Subcutaneous adipose tissue (tissue), 4 donors: ENCODE data around the gene CCDC175. TPM values are rescaled to one million over a fixed set of nuclear protein-coding genes. Genes with fewer than 3 reads are reported as not detected.

Experiments
- total RNA-seq, 4 donors: library from RNA; depleted of rRNA; stranded (reverse); fragments of >200 nt; gene quantifications; one replicate each; pipeline ENCODE4 v1.1.0, GENCODE V29; 2016
- TF ChIP-seq, protein P1 (sequence below): fragments of 450-650 bp; IDR thresholded peaks from one replicate; pipeline ENCODE4 v1.5.1; 2016; ENCODE audit warnings: low read depth, mild to moderate bottlenecking, control low read depth, antibody characterized with exemption, moderate library complexity

The CCDC175 gene
- 1 to 10 TPM in 1 of 4 donors, not detected in 3; 1.3 TPM for total RNA-seq

DNA sequence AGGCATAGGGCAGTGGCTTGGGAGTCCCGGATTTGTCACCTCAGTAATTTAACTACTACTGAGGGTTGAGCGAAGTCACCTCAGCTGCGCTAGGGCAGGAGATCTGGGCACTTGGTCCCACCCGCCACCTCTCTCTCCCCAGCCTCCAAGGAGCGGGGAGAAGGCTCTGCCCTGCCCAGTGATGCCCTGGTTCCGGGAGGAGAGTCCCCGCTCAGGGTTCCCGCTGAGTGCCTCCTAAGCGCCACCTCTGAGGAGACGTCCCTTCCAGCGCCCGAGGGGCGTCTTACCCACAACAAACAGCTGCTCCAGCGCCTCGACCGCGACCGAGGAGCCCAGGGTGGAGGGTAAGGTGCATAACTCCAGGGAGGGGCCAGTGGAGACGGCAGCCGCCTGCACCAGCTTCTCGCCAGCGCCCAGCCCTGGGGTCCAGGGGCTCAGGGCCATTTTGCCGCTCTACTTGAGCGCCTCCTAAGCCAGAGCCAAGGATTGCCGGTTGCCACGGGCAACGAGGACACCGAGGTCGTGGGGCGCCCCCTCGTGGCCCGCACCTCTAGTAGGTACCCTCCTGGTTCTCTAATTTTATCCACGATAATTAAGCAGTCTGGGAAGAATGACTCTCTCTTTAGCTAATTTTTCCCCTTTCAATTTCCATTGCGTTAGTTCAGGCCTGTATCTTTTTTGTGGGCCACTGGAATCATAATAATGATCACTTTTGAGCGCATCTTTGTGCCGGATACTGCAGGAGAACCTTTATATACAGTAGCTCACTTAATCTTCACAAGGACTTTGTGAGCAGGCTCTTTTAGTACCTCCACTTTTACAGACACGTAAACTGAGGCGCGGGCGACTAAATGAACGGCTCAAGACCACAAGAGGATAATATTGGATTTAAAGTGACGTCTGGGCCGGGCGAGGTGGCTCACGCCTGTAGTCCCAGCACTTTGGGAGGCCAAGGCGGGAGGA, at the start of gene CCDC175:
CCDC175 (minus strand) TSS at position 481 of the 963 bp plus-strand sequence; CDS start at position 444, 37 bp downstream.
- TF ChIP-seq, protein P1, sequence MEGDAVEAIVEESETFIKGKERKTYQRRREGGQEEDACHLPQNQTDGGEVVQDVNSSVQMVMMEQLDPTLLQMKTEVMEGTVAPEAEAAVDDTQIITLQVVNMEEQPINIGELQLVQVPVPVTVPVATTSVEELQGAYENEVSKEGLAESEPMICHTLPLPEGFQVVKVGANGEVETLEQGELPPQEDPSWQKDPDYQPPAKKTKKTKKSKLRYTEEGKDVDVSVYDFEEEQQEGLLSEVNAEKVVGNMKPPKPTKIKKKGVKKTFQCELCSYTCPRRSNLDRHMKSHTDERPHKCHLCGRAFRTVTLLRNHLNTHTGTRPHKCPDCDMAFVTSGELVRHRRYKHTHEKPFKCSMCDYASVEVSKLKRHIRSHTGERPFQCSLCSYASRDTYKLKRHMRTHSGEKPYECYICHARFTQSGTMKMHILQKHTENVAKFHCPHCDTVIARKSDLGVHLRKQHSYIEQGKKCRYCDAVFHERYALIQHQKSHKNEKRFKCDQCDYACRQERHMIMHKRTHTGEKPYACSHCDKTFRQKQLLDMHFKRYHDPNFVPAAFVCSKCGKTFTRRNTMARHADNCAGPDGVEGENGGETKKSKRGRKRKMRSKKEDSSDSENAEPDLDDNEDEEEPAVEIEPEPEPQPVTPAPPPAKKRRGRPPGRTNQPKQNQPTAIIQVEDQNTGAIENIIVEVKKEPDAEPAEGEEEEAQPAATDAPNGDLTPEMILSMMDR: no peak

GRCh38 chr14:59622631-59623030, 46.0 kb upstream of the CCDC175 start:
- TF ChIP-seq, protein P1: no peak

DNA sequence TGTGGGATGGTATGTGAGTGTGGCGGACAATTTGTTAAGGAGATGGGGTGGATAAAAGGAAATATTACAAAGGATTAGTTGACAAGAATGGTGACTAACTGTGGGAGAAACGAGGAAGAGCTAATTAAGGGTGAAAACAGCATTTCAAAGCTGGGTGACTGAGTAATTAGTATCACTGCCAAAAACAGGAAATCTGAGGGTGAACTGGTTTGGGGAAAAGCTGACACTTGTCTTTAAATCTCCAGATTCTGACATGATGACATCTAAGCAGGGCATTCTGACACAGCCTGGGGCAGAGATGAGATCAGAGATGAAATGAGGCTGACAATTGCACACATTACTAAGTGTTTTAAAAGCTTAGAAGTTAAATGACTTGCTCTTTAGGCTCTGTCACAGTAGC, 42.4 kb upstream of the CCDC175 start:
- TF ChIP-seq, protein P1: no peak

- TF ChIP-seq, protein P1: no peak
Measured at GRCh38 chr14:59601056-59601455, 24.4 kb upstream of the CCDC175 start.

DNA sequence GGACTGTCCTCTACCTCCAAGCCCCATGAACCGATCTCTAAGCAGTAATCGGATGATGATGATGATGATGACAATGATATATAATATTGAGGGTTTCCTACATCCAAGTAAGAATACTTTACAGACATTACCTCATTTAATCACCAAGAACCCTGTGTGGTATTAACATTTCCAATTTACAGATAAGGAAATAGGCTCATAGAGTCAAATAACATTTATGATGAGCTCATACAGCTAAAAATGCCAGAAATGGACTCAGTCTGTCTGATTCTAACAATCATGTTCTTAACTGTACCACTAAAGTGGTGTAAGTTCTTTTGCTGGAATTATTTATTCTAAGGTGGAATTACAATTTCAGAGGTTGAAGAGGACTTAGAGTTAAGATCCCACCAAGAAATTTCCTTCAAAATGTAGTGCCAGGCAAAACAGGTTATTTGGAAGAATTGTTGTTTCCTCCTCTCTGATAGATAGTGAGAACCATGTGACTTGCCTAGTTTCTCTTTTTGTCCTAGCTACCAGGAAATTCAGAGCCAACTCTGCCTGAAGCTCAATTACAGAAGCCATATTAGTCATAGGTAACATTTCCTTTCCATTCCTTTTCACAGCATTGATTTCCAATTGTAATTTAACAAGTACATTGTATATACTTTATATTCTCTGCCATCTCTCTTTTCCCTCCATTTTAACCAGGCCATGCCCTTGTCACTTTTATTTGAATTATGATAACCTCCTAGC, 23.8 kb upstream of the CCDC175 start:
- TF ChIP-seq, protein P1: no peak

DNA sequence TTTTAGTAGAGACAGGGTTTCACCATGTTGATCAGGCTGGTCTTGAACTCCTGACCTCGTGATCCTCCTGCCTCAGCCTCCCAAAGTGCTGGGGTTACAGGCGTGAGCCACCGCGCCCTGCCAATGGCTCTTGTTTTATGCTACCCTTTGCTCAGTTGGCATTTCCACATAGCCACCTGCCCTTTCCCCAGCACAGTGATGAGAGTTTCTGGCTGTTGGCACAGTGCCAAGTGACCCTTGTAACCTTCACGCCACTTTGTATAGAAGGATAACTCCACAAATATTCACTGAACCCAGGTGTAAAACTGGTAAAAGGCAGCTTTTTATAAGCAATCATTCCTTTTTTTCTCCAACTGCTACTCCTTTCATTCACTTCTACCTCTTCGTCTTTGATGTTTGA, 18.5 kb upstream of the CCDC175 start:
- TF ChIP-seq, protein P1: no peak

GRCh38 chr14:59591641-59592370, 15.2 kb upstream of the CCDC175 start:
- TF ChIP-seq, protein P1: no peak
